ENCODE results near the gene CDK6.

DNA sequence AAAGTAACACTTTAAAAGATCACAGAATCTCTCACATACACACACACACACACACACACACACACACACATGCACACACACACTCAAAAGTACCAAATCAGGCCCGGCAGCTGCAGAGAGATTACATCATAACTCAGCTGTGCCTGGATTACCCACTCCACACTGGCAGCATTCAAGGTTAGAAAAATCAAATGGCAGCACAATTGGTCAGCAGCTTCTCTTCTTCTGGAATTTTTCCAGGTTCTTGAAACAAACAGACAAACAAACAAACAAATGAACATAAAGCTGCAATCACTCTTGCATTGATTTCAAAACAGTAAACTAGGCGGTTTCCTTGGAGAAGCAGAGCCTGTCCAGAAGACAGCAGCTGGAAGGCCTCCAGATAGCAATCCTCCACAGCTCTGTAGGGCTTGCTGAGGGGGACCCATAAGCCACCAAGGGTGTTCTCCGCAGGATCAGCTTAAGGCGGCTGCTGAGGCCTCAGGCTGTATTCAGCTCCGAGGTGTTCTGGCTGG, 221.7 kb downstream of the CDK6 start:
- TF ChIP-seq CTCF (IDR thresholded peaks at IDR 0.05): no peak
- TF ChIP-seq EP300 (IDR thresholded peaks at IDR 0.05): no peak
- no peak for TF ChIP-seq POLR2A (IDR thresholded peaks at IDR 0.05; ENCODE audit: low read depth)
- TF ChIP-seq POLR2AphosphoS5 (IDR thresholded peaks at IDR 0.05): no peak
